ENCODE results near the gene DPRX.

GRCh38 chr19:53647792-53648191, 16.0 kb downstream of the DPRX start:
- TF ChIP-seq EZH2 (IDR thresholded peaks at IDR 0.05; ENCODE audit: low read depth) (no peak), CTCF (conservative IDR thresholded peaks at IDR 0.05) (no peak)
